K562 (cell line): ENCODE results near the gene SLC28A1. TPM values are rescaled to one million over a fixed set of nuclear protein-coding genes. Genes with fewer than 3 reads are reported as not detected.

ENCODE experiments used
- PHB ChIP-seq: fragments of 250-450 bp; sonication (Bioruptor Pico); IDR thresholded peaks from 2 replicates; pipeline ENCODE4 v1.5.0; 2021
- RBM15 ChIP-seq: fragments of 200-400 bp; formaldehyde crosslinking; IDR thresholded peaks from 2 replicates; pipeline ENCODE4 v1.6.1; 2018; ENCODE audit warnings: mild to moderate bottlenecking, low read length, moderate library complexity; ENCODE audit not compliant: insufficient read depth
- SRSF7 ChIP-seq: fragments of 200-400 bp; formaldehyde crosslinking; optimal IDR thresholded peaks from 2 replicates; pipeline ENCODE3; 2017; ENCODE audit warnings: mild to moderate bottlenecking, low read depth, low read length
- polyA plus RNA-seq, 8 experiments: library from polyadenylated mRNA; depleted of rRNA in 4 of 8; stranded (reverse) in 5 of 8; unstranded in 3 of 8; fragments of >200 nt; fragmentation: Nextera tagmentation in 2 of 8; fragmentation: Illumina TruSeq in 1 of 8; extraction: Ambion mirVana in 2 of 8; extraction: Trizol in 1 of 8; gene quantifications; 2 replicates each; pipeline versions ENCODE4 v1.2.1 to v1.2.3, GENCODE V29; 2011 to 2014; ENCODE audit warnings: inconsistent platforms in 1 of 8, missing spikeins in 1 of 8
- total RNA-seq, 7 experiments: library from RNA; depleted of rRNA in 6 of 7; stranded (reverse); fragments of >200 nt in 6 of 7; fragmentation: Illumina TruSeq in 2 of 7; extraction: Trizol in 2 of 7; gene quantifications; 2 replicates each; pipeline versions ENCODE4 v1.2.1 to v1.2.3, GENCODE V29; 2011 to 2021; ENCODE audit warnings: low replicate concordance in 1 of 7
- TF ChIP-seq, protein P1 (sequence below): IDR thresholded peaks from 3 replicates; pipeline ENCODE4 v1.6.1; 2011; ENCODE audit warnings: borderline replicate concordance, mild to moderate bottlenecking, moderate library complexity; ENCODE audit not compliant: insufficient read length; ENCODE audit errors: extremely low read depth
- TF ChIP-seq, protein P2 (sequence below), 2 experiments: IDR thresholded peaks; 2 replicates each; pipeline ENCODE4 v1.6.1; 2011; ENCODE audit warnings: borderline replicate concordance in 1 of 2, control low read depth in 1 of 2, low read depth in 1 of 2, low read length in 1 of 2, mild to moderate bottlenecking in 1 of 2, mixed read lengths in 1 of 2, moderate library complexity in 1 of 2; ENCODE audit not compliant: insufficient read depth in 1 of 2, insufficient read length in 1 of 2, poor library complexity in 1 of 2, severe bottlenecking in 1 of 2; ENCODE audit errors: extremely low read depth in 1 of 2

Gene SLC28A1
- total and polyA plus RNA-seq, 9 of the 15 experiments (the other 6 are each of a cell fraction or from before 2014, with no cell fraction given): 0.04 TPM; not detected in 8

DNA sequence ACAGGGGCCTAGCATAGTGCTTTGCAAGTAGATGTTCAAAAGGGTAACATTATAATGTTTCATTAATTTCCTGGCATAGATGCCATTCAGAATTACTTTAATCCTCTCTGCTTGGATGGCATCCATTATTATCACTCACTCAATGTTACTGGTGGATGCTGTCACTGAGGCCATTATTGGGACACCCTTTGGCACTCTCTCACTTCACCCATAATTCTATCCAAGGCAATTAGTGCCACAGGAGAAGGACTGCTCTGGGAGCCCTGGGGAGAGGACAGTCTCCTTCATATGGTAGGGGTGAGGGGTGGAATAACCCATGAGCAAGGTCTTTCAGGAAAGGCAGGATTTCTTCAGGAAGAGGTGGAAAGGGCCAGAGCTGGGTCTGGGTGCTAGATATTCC is 28.7 kb upstream of the SLC28A1 start (continued):
- TF ChIP-seq, protein P1, sequence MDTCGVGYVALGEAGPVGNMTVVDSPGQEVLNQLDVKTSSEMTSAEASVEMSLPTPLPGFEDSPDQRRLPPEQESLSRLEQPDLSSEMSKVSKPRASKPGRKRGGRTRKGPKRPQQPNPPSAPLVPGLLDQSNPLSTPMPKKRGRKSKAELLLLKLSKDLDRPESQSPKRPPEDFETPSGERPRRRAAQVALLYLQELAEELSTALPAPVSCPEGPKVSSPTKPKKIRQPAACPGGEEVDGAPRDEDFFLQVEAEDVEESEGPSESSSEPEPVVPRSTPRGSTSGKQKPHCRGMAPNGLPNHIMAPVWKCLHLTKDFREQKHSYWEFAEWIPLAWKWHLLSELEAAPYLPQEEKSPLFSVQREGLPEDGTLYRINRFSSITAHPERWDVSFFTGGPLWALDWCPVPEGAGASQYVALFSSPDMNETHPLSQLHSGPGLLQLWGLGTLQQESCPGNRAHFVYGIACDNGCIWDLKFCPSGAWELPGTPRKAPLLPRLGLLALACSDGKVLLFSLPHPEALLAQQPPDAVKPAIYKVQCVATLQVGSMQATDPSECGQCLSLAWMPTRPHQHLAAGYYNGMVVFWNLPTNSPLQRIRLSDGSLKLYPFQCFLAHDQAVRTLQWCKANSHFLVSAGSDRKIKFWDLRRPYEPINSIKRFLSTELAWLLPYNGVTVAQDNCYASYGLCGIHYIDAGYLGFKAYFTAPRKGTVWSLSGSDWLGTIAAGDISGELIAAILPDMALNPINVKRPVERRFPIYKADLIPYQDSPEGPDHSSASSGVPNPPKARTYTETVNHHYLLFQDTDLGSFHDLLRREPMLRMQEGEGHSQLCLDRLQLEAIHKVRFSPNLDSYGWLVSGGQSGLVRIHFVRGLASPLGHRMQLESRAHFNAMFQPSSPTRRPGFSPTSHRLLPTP: no peak
- TF ChIP-seq RBM15: no peak
- TF ChIP-seq SRSF7: no peak
- no peak for TF ChIP-seq PHB (CRISPR knock-in tag)
- TF ChIP-seq, protein P2, sequence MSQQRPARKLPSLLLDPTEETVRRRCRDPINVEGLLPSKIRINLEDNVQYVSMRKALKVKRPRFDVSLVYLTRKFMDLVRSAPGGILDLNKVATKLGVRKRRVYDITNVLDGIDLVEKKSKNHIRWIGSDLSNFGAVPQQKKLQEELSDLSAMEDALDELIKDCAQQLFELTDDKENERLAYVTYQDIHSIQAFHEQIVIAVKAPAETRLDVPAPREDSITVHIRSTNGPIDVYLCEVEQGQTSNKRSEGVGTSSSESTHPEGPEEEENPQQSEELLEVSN (IDR thresholded peaks at IDR 0.05; ENCODE audit: borderline replicate concordance in 1 of 2, extremely low read depth in 1 of 2, insufficient read depth in 1 of 2, insufficient read length in 1 of 2, low read depth in 1 of 2, low read length in 1 of 2, poor library complexity in 1 of 2, severe bottlenecking in 1 of 2): no peak
